K562 (cell line): ENCODE data around the gene MYCN. TPM values are rescaled to one million over a fixed set of nuclear protein-coding genes. Genes with fewer than 3 reads are reported as not detected.

Experiments
- BRF2 ChIP-seq: IDR thresholded peaks from 3 replicates; pipeline ENCODE4 v1.6.1; 2011; ENCODE audit warnings: borderline replicate concordance, mild to moderate bottlenecking; ENCODE audit not compliant: insufficient read length, insufficient read depth
- RERE ChIP-seq: sonication (generic); formaldehyde crosslinking; IDR thresholded peaks from 2 replicates; pipeline ENCODE4 v1.8.0; 2023; ENCODE audit warnings: missing genetic modification reagents, mild to moderate bottlenecking, borderline replicate concordance
- ZNF592 ChIP-seq: fragments of 450-650 bp; IDR thresholded peaks from 2 replicates; pipeline ENCODE4 v1.6.1; 2017; ENCODE audit warnings: antibody characterized with exemption, mild to moderate bottlenecking
- polyA plus RNA-seq, 8 experiments: library from polyadenylated mRNA; depleted of rRNA in 4 of 8; stranded (reverse) in 5 of 8; unstranded in 3 of 8; fragments of >200 nt; fragmentation: Nextera tagmentation in 2 of 8; fragmentation: Illumina TruSeq in 1 of 8; extraction: Ambion mirVana in 2 of 8; extraction: Trizol in 1 of 8; gene quantifications; 2 replicates each; pipeline versions ENCODE4 v1.2.1 to v1.2.3, GENCODE V29; 2011 to 2014; ENCODE audit warnings: inconsistent platforms in 1 of 8, missing spikeins in 1 of 8
- total RNA-seq, 7 experiments: library from RNA; depleted of rRNA in 6 of 7; stranded (reverse); fragments of >200 nt in 6 of 7; fragmentation: Illumina TruSeq in 2 of 7; extraction: Trizol in 2 of 7; gene quantifications; 2 replicates each; pipeline versions ENCODE4 v1.2.1 to v1.2.3, GENCODE V29; 2011 to 2021; ENCODE audit warnings: low replicate concordance in 1 of 7

MYCN gene
- total and polyA plus RNA-seq, 9 of the 15 experiments (the other 6 are each of a cell fraction or from before 2014, with no cell fraction given): not detected

GRCh38 chr2:15936277-15937104, 3.9 kb upstream of the MYCN start (continued):
- TF ChIP-seq ZNF592 (no peak), RERE (CRISPR knock-in tag) (no peak), BRF2 (no peak)
- TF ChIP-seq, all 486 proteins: peak for 0
